HL-60 (cell line): ENCODE measurements around the gene SH3RF3.

Experiments
- DNase-seq, 2 experiments: peaks; one replicate each; pipeline ENCODE4 v3.0.0-alpha.2; 2010 to 2020; ENCODE audit warnings: low read depth in 1 of 2, low spot score in 1 of 2
- H3K27ac ChIP-seq: fragments of 250-450 bp; sonication (Bioruptor Pico); replicated peaks from 2 replicates; pipeline ENCODE4 v1.5.1; 2020; ENCODE audit warnings: mild to moderate bottlenecking, moderate library complexity
- H3K27me3 ChIP-seq: fragments of 250-450 bp; sonication (Bioruptor Pico); 2 replicates; pipeline ENCODE4 v1.5.1; 2021; ENCODE audit warnings: mild to moderate bottlenecking, moderate library complexity; ENCODE audit not compliant: insufficient read depth, poor library complexity, severe bottlenecking
- H3K4me3 ChIP-seq: replicated peaks from 2 replicates; pipeline ENCODE4 v1.5.1; 2011; ENCODE audit warnings: mild to moderate bottlenecking, control low read depth, low read length; ENCODE audit not compliant: insufficient read depth
- GABPA ChIP-seq: IDR thresholded peaks from 2 replicates; pipeline ENCODE4 v1.6.1; 2012; ENCODE audit warnings: low read depth
- POLR2AphosphoS5 ChIP-seq: IDR thresholded peaks from 2 replicates; pipeline ENCODE4 v1.6.1; 2012; ENCODE audit warnings: low read depth
- SPI1 ChIP-seq: IDR thresholded peaks from 2 replicates; pipeline ENCODE4 v1.6.1; 2012; ENCODE audit warnings: low read depth, mild to moderate bottlenecking, borderline replicate concordance
- TF ChIP-seq, protein P1 (sequence below): IDR thresholded peaks from one replicate; pipeline ENCODE4 v1.5.1; 2011; ENCODE audit warnings: low read length, control low read depth, inconsistent platforms; ENCODE audit not compliant: insufficient read depth
- TF ChIP-seq, protein P2 (sequence below): IDR thresholded peaks from 2 replicates; pipeline ENCODE4 v1.6.1; 2012; ENCODE audit warnings: low read depth; ENCODE audit not compliant: insufficient replicate concordance

Gene SH3RF3

DNA sequence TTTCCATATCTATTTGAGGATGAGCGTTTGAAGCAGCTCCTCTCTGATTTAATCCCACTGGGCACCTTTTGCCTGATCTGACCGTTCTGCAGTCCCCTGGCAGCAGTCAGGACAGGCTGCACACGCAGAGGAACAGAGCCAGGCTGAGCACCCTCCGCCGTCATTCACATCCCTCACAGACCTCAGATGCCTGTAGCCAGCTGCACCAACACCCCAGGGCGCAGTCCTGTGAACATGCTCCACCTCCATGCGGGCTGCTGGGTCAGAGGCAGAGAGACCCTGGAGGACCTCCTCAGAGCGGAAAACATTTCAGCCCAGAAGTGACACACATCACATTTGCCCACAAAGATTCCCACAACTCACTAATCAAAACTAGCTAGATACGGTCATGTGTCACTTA lies 338.7 kb downstream of the SH3RF3 start:
- H3K27ac ChIP-seq: no peak overlapping the region
- DNase-seq: no peak
- TF ChIP-seq POLR2AphosphoS5 (no peak), GABPA (no peak), SPI1 (no peak)
- TF ChIP-seq, protein P1, sequence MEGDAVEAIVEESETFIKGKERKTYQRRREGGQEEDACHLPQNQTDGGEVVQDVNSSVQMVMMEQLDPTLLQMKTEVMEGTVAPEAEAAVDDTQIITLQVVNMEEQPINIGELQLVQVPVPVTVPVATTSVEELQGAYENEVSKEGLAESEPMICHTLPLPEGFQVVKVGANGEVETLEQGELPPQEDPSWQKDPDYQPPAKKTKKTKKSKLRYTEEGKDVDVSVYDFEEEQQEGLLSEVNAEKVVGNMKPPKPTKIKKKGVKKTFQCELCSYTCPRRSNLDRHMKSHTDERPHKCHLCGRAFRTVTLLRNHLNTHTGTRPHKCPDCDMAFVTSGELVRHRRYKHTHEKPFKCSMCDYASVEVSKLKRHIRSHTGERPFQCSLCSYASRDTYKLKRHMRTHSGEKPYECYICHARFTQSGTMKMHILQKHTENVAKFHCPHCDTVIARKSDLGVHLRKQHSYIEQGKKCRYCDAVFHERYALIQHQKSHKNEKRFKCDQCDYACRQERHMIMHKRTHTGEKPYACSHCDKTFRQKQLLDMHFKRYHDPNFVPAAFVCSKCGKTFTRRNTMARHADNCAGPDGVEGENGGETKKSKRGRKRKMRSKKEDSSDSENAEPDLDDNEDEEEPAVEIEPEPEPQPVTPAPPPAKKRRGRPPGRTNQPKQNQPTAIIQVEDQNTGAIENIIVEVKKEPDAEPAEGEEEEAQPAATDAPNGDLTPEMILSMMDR: no peak
- TF ChIP-seq, protein P2, sequence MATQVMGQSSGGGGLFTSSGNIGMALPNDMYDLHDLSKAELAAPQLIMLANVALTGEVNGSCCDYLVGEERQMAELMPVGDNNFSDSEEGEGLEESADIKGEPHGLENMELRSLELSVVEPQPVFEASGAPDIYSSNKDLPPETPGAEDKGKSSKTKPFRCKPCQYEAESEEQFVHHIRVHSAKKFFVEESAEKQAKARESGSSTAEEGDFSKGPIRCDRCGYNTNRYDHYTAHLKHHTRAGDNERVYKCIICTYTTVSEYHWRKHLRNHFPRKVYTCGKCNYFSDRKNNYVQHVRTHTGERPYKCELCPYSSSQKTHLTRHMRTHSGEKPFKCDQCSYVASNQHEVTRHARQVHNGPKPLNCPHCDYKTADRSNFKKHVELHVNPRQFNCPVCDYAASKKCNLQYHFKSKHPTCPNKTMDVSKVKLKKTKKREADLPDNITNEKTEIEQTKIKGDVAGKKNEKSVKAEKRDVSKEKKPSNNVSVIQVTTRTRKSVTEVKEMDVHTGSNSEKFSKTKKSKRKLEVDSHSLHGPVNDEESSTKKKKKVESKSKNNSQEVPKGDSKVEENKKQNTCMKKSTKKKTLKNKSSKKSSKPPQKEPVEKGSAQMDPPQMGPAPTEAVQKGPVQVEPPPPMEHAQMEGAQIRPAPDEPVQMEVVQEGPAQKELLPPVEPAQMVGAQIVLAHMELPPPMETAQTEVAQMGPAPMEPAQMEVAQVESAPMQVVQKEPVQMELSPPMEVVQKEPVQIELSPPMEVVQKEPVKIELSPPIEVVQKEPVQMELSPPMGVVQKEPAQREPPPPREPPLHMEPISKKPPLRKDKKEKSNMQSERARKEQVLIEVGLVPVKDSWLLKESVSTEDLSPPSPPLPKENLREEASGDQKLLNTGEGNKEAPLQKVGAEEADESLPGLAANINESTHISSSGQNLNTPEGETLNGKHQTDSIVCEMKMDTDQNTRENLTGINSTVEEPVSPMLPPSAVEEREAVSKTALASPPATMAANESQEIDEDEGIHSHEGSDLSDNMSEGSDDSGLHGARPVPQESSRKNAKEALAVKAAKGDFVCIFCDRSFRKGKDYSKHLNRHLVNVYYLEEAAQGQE: no peak
- H3K4me3 ChIP-seq: no peak overlapping the region
- no peaks in the 10 kb centered on the region for H3K27me3 ChIP-seq

DNA sequence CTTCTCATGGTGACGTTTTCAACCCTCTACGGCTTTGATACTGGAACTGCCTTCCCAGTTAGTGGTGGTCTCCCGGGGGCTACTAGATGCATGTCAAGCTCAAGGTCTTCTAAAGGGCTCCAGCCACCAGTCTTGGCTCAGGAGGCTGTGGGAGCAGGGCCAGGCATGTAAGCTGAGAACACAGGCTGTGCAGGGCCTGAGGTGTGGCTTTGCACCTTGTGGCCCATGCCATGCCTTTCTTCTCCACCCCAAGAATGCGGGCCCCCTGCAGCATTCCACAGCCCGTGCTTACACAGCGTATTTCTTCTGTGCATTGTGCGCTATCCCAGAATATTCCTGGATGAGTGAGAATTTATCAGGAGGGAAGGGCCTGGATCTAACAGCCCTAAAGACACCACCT lies 339.9 kb downstream of the SH3RF3 start:
- Histone ChIP-seq H3K27ac (no peak overlapping the region), H3K4me3 (no peak overlapping the region), H3K27me3 (no peaks in the 10 kb centered on the region)
- DNase-seq: no peak
- TF ChIP-seq GABPA: no peak
- TF ChIP-seq, protein P1: no peak
- TF ChIP-seq, protein P2: no peak

DNA sequence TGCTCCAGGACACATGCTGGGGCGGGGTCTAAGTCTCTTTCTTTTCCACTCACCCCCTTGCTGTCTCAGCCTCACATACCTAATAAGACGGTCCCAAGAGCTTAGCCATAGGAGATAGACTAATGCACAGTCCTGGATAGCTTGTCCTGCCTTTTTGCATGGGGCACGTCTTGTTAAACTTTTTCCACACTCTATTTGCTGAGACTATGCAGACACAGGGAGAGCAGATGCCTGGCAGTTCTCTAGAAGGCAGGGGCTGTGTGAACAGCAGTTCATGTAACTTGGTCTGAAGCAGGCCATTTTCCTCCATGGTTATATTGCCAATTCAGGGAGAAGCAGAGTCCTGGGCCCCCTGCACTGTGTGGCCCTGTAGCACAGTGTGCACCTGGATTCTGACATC lies 342.7 kb downstream of the SH3RF3 start:
- H3K27ac ChIP-seq: no peak overlapping the region
- H3K4me3 ChIP-seq: no peak overlapping the region
- H3K27me3 ChIP-seq: no peaks in the 10 kb centered on the region
- TF ChIP-seq, protein P1: no peak
- TF ChIP-seq GABPA: no peak
- no peak for TF ChIP-seq SPI1
- no peak for TF ChIP-seq POLR2AphosphoS5
- TF ChIP-seq, protein P2: no peak
- DNase-seq: no peak
